ENCODE results near the gene CRYGN.
A peak's percentile ranks its signal among the peaks of the same experiment; 100 is the strongest.

The CRYGN gene

DNA sequence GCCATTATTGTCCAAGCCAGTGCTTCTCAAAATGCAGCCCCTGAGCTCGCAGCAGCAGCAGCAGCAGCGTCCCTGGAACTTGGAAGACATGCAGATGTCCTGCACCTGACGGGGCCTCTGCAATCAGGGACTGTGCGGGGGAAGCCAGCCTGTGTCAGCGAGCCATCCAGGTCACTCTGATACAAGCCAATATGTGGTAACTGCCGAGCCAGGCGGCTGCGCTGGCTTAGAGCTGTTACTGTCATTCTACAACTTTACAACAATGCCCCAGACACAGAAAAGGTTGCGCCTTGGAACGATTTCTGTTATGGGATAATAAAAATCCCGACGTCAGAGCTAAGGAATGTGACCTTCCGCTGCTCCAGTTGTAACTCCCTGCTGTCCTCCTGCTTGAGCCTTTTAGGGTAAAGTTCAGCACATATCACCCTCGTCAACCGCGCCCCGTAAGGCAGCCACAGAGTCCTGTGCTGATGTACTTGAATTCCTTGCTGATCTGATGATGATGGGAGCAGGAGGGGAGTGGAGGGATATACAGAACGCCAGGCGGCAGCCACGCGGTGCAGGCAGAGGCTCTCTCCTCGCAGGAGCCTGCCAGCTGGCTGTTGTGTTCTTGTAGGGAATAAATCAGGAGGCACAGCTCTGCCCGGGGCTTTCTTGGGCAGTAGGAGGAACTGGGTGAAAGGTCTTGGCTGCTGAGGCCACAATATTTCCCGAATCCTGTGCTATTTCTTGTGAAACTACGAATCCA is 20.0 kb upstream of the CRYGN start:
- no peak for DNase-seq

GRCh38 chr7:151457534-151457933 is 17.6 kb upstream of the CRYGN start:
- no peak for DNase-seq

DNA sequence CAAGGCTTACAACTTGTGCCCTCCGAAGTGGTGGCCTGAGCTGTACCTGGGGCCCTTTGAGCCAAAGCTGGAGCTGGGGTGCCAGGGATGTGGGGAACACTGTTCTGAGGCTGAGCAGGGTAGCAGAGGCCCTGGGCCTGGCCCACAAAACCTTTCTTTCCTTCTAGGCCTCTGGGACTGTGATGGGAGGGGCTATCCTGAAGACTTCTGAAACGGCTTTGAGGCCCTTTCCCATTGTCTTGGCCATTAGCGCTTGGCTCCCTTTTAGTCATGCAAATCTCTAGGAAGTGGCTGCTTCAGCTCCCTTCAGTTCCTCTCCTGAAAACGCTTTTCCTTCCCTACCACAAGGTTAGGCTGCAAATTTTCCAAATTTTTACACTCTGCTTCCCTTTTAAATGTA is 16.8 kb upstream of the CRYGN start:
- no peak for DNase-seq

DNA sequence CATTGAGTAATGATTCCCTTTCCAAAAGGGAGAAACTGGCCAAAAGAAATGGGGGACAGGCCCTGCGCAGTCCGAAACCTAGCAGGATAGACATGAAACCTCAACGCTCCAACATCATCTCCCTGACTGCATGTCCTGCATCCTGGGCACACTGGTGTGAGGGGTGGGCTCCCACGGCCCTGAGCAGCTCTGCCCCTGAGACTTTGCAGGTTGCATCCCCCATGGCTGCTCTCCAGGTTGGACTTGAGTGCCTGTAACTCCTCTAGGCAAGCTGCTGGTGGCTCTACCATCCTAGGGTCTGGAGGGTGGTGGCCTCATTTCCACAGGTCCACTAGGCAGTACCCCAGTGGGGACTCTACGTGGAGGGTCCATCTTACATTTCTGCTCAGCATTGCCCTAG is 16.3 kb upstream of the CRYGN start:
- no peak for DNase-seq

DNA sequence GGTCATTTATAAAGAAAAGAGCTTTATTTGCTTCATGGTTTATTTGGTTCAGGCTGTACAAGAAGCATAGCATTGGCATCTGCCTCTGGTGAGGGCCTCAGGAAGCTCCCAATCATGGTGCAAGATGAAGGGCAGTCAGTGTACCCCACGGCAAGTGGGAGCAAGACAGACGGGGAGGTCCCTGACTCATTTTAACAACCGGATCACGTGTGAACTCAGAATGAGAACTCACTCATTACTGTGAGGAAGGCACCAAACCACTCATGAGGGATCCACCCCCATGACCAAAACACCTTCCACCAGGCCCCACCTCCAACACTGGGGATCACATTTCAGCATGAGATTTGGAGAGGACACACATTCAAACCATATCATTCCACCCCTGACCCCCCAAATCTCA is 15.7 kb upstream of the CRYGN start:
- DNase-seq = no peak

- no peak for DNase-seq
Measured at GRCh38 chr7:151454932-151455530, 15.1 kb upstream of the CRYGN start.

DNA sequence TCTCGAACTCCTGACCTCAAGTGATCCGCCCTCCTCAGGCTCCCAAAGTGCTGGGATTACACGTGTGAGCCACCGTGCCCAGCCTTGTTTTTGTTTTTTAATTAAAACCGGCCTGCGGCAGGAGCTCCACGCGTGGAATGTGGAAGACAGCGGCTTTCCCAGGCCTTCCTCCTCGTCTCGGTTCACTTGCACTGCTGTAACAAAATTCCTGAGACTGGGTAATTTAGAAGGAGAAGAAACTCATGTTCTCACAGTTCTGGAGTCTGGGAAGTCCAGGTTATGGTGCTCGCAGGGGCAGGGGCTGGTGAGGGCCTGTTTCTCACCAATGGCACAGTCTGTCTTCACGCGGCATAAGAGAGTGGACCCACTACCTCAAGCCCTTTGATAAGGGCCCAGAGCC is 14.4 kb upstream of the CRYGN start:
- no peak for DNase-seq

DNA sequence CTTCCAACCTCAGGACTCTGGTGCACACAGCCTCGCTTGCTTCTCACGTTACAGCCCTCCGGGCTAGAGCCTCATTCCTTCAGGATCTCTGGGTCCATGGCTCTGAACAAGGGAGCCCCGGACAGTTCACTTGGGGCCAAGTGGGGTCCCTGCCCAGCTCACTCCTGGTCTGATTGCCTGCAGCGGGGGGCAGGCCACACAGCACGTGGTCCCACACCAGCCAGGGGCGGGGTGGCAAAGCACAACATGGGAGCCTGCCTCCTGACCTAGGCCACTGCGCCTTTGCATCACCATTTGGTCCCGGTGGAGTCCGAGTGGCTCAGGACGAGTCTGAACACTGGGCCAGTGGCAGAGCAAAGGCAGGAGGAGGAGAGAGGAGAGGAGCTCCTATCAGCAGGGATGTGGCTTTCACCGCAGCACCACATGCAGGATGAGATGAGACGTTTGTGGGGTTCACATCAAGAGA is 13.4 kb upstream of the CRYGN start:
- no peak for DNase-seq

- DNase-seq = no peak
Measured at GRCh38 chr7:151452680-151453325, 12.9 kb upstream of the CRYGN start.

GRCh38 chr7:151451626-151452571 is 12.0 kb upstream of the CRYGN start:
- no peak for DNase-seq

- no peak for DNase-seq
Measured at GRCh38 chr7:151451156-151451555, 11.2 kb upstream of the CRYGN start.

GRCh38 chr7:151449990-151450389 is 10.0 kb upstream of the CRYGN start:
- no peak for DNase-seq

DNA sequence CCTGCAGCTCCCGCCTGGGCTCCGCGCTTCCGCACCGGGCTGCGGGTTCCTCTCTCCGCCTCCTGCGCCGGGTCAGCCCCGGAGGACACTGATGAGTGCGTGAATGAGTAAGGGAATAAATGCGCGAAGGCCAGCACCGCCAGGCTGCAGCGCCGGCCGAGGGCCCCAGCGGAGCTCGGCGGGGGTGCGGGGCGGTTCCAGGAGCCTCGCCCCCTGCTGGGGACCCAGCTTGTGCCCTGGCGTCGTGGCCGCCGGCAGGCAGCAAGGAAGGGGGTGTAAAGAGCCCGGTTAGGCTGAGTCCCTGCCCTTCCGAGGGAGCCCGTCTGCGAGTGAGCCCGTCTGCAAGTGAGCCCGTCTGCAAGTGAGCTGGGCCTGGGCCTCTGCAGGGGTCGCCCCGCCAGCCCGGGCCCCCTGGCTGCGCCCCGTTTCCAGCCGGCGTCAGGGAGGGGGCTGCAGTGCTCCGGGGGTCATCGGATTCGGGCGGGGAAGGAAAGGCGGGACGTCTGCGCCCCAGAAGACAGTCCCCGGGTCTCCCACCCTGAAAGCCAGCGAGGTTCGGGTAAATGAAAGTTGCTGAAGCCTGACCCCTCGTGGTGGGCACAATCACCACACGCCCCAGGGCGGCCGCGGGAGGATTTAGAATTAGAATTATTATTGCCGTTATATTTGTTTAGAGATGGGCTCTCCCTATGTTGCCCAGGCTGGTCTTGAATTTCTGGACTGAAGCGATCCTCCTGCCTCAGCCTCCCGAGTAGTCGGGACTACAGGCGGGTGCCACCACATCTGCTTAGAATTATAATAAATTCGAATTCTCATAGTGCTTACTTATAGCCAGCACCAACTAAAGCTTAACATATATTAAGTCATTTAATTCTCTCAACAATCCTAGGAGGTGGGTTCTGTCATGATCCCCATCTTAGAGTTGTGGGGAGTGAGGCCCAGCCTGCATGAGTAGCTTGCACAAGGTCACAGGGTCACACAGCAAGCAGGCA is 8.6 kb upstream of the CRYGN start:
- DNase-seq = peak; percentile 50 to 72 (median 68)

DNA sequence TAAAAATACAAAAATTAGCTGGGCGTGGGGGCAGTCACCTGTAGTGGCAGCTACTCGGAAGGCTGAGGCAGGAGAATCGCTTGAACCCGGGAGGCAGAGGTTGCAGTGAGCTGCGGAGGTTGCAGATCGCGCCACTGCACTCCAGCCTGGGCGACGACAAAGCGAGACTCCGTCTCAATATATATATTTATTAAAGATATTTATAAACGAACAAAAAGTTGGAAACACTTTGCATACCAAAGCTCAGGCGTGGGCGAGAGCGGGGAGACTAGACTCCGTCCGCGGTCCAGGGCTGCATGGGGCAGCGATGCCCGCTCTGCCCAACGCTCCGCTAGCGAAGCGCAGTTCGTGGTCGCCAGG is 7.9 kb upstream of the CRYGN start:
- no peak for DNase-seq

DNA sequence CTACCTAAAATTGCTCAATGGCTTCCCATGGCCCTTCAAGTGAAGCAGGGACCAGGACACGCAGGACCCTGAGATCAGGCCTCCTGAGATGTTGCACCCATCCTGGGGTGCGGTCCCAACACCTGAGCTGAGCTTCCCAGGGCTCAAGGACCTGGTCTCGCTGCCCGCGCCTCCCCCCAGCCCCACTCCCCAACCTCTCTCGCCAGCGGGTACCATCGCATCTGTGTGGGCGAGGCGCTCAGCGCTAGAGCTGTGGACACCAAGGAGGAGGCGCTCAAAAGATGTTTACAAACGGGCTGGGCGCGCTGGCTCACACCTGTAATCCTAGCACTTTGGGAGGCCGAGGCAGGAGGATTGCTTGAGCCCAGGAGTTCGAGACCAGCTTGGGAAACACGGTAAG is 7.4 kb upstream of the CRYGN start:
- DNase-seq = no peak

DNA sequence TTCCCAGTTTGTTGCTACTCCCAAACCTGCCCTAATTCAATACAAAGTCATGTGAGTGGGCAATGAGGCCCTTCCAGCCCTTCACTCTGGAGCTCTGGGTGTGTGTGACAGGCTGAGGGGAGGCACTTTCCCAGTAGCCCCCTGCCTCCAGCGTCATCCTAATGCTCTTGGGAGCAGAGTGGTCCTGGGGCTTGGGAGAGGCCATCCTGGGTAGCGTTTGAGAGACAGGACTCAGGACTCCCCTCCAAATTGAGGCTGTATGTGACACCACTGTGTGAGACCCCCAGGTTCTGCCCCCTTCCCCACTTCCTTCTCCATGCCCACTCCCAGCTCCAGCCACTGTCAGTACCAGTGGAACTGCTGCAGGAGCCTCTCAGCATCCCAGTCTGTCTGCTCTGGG is 6.5 kb upstream of the CRYGN start:
- DNase-seq = no peak

DNA sequence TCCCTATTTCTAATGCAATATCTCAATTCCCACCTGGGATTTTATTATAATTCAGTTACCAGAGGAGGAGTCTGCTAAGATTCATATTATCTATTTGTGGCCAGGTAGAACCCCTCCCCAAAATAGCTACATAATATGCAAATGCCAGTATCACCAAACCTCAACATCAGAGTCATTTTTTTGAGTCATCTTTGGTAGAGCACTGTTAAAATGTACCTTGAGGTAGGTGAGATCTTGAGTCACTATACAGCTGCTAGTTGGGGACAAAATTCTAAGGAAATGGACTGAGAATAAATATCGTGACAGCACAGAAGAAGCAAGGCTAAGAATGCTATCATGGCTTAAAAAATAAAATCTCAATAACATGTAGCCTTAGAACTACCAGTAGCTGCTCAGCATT is 4.7 kb upstream of the CRYGN start:
- no peak for DNase-seq

DNA sequence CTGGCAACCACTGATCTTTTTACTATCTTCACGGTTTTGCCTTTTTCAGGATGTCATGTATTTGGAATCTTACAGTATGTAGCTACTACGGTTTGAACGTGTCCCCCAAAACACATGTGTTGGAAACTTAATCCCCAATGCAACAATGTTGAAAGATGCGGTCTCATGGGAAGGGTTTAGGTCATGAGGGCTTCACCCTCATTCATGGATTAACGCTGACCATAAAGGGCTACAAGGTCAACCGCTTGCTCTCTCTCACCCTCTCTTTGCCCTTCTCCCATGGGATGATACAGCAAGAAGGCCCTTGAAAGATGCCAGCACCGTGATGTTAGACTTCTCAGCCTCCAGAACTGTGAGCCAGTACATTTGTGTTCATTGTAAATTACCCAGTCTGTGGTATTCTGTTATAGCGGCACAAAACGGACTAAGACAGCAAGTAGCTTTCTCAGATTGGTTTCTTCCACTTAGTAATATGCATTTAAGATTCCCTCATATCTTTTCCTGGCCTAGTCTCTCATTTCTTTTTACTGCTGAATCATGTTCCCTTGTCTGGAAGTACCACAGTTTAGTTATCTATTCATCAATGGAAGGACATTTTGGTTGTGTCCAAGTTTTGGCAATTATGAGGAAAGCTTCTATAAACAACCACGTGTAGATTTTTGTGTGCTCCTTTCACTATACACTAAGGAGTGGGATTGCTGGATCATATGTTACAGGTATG is 3.0 kb upstream of the CRYGN start:
- DNase-seq = no peak

- DNase-seq = no peak
Measured at GRCh38 chr7:151440799-151441445, 981 bp upstream of the CRYGN start.

- no peak for DNase-seq
Measured at GRCh38 chr7:151438864-151439601, 908 bp downstream of the CRYGN start.
